ENCODE data around the gene CCNY. TPM values are rescaled to one million over a fixed set of nuclear protein-coding genes. Genes with fewer than 3 reads are reported as not detected.

Gene CCNY
- polyA plus RNA-seq, 2 of the 4 experiments (the other 2 are of a cell fraction), result 28.1 to 55.5 TPM

DNA sequence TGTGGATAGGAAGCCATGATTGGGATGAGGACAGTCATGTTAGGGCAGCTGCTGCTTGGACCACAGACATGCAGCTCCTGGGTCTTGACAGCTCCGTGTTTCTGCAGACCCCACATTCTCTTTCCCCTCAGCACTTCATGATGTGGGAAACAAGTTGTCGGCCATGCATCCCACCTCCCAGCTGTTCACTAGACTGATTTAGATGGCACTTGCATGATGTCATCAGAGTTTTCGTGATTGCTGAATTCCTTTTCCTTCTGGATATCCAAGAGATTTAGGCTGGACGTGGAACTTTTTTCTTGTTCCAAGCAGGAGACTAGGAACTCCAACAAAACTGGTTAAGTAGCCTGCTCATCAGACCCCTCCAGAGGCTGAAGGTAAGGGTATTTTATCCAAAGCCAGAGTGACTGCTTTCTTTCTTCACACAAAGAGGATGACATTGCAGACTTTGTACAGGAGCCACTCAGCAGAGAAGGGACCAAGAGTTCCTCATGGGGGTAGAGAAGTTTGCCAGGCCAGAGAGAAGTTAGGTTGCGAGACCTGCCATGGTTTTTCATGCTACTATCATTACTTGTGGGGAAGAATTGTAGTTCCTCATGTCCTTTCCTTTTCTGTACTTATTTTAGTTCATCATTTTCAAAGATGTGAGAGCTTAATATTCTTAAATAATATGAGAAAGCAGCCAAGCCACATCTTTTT lies 151.2 kb downstream of the CCNY start:
- no peak for TF ChIP-seq GATA3 (IDR thresholded peaks at IDR 0.05; ENCODE audit: borderline replicate concordance)
- no peak for TF ChIP-seq CHD4 (IDR thresholded peaks at IDR 0.05; ENCODE audit: borderline replicate concordance)
- no peak for TF ChIP-seq MYC (IDR thresholded peaks at IDR 0.05; ENCODE audit: borderline replicate concordance, low read length)
- TF ChIP-seq, protein P1, sequence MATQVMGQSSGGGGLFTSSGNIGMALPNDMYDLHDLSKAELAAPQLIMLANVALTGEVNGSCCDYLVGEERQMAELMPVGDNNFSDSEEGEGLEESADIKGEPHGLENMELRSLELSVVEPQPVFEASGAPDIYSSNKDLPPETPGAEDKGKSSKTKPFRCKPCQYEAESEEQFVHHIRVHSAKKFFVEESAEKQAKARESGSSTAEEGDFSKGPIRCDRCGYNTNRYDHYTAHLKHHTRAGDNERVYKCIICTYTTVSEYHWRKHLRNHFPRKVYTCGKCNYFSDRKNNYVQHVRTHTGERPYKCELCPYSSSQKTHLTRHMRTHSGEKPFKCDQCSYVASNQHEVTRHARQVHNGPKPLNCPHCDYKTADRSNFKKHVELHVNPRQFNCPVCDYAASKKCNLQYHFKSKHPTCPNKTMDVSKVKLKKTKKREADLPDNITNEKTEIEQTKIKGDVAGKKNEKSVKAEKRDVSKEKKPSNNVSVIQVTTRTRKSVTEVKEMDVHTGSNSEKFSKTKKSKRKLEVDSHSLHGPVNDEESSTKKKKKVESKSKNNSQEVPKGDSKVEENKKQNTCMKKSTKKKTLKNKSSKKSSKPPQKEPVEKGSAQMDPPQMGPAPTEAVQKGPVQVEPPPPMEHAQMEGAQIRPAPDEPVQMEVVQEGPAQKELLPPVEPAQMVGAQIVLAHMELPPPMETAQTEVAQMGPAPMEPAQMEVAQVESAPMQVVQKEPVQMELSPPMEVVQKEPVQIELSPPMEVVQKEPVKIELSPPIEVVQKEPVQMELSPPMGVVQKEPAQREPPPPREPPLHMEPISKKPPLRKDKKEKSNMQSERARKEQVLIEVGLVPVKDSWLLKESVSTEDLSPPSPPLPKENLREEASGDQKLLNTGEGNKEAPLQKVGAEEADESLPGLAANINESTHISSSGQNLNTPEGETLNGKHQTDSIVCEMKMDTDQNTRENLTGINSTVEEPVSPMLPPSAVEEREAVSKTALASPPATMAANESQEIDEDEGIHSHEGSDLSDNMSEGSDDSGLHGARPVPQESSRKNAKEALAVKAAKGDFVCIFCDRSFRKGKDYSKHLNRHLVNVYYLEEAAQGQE (IDR thresholded peaks at IDR 0.05), result no peak
- no peak for TF ChIP-seq E2F6 (IDR thresholded peaks at IDR 0.05; ENCODE audit: borderline replicate concordance, low read depth)
- TF ChIP-seq CEBPB (IDR thresholded peaks at IDR 0.05), result no peak
- no peak for TF ChIP-seq HDAC2 (IDR thresholded peaks at IDR 0.05)
- TF ChIP-seq MAZ (IDR thresholded peaks at IDR 0.05; ENCODE audit: borderline replicate concordance, low read depth, low read length), result no peak
- TF ChIP-seq SMC3 (IDR thresholded peaks at IDR 0.05), result no peak
- TF ChIP-seq ZC3H11A (IDR thresholded peaks at IDR 0.05), result no peak
- TF ChIP-seq FOSL2 (IDR thresholded peaks at IDR 0.05), result no peak
- TF ChIP-seq FOSL2 (CRISPR knock-in tag; IDR thresholded peaks at IDR 0.05), result no peak
- no peak for TF ChIP-seq ZNF302 (CRISPR knock-in tag; IDR thresholded peaks at IDR 0.05)
- TF ChIP-seq, protein P2, sequence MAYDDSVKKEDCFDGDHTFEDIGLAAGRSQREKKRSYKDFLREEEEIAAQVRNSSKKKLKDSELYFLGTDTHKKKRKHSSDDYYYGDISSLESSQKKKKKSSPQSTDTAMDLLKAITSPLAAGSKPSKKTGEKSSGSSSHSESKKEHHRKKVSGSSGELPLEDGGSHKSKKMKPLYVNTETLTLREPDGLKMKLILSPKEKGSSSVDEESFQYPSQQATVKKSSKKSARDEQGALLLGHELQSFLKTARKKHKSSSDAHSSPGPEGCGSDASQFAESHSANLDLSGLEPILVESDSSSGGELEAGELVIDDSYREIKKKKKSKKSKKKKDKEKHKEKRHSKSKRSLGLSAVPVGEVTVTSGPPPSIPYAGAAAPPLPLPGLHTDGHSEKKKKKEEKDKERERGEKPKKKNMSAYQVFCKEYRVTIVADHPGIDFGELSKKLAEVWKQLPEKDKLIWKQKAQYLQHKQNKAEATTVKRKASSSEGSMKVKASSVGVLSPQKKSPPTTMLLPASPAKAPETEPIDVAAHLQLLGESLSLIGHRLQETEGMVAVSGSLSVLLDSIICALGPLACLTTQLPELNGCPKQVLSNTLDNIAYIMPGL (CRISPR knock-in tag; IDR thresholded peaks at IDR 0.05; ENCODE audit: borderline replicate concordance), result no peak
- no peak for TF ChIP-seq TP53 (CRISPR knock-in tag; IDR thresholded peaks at IDR 0.05)
- no peak for TF ChIP-seq KDM5A (IDR thresholded peaks at IDR 0.05)
- TF ChIP-seq HOXA7 (CRISPR knock-in tag; IDR thresholded peaks at IDR 0.05), result no peak
- H3K9me3 ChIP-seq, result no peaks in the 10 kb centered on the region
- whole genome bisulfite sequencing (ENCODE audit: missing lambda C conversion rate), result 92% methylated on average over 5 of the region's 5 CpGs
- DNase-seq (ENCODE audit: low read depth in 1 of 2, low spot score in 1 of 2) (no peak), FAIRE-seq (no peak), ATAC-seq (no peak)
- ChIA-PET POLR2A (no interaction called here), CTCF (no interaction called here)
- H3K4me1 ChIP-seq, result no peaks in the 10 kb centered on the region; the same call in 2 of the 3 replicates
- no peak overlapping the region for H3K4me3 ChIP-seq
- H3K27ac ChIP-seq, result no peak overlapping the region
- H3K4me2 ChIP-seq, result no peak overlapping the region

- TF ChIP-seq POLR2A (IDR thresholded peaks at IDR 0.05; ENCODE audit: low read length) (no peak), KDM5A (IDR thresholded peaks at IDR 0.05) (no peak), TFCP2L1 (CRISPR knock-in tag; IDR thresholded peaks at IDR 0.05) (no peak)
- Histone ChIP-seq H3K4me2 (no peak overlapping the region), H3K9me3 (no peaks in the 10 kb centered on the region), H3K4me3 (no peak overlapping the region), H3K27ac (no peak overlapping the region), H3K4me1 (peaks cover 7% of the 10 kb centered on the region)
- 92% methylated on average over 9 of the region's 9 CpGs for WGBS (ENCODE audit: missing lambda C conversion rate)
- CTCF ChIA-PET, result no interaction called here
- FAIRE-seq, result no peak
- DNase-seq (ENCODE audit: low read depth in 1 of 2, low spot score in 1 of 2), result no peak
- no peak for ATAC-seq
- POLR2A ChIA-PET, result no interaction called here
Observed at GRCh38 chr10:35488228-35488627, 151.9 kb downstream of the CCNY start.
